Stimulated activated memory B cell treated with anti-CD40 and anti-IgM and Interleukin-4, amounts not matched to agents 10 μg/mL and 1 μg/mL and 100 μg/mL, for 72 hours (primary cell): ENCODE measurements around the gene KCNIP2.

Source experiments
- ATAC-seq: fragments of 150-1000 bp; cut with Tn5 transposase; 2 replicates; pipeline ENCODE4 v1.10.0; 2021
- H3K27ac Mint-ChIP-seq: one replicate; pipeline ENCODE4 v1.8.0; 2022; ENCODE audit warnings: mild to moderate bottlenecking, mixed read lengths
- H3K27me3 Mint-ChIP-seq: one replicate; pipeline ENCODE4 v1.8.0; 2022; ENCODE audit warnings: mixed read lengths
- H3K36me3 Mint-ChIP-seq: one replicate; pipeline ENCODE4 v1.8.0; 2022; ENCODE audit warnings: mixed read lengths
- H3K4me1 Mint-ChIP-seq: one replicate; pipeline ENCODE4 v1.8.0; 2022; ENCODE audit warnings: mixed read lengths
- H3K4me3 Mint-ChIP-seq: one replicate; pipeline ENCODE4 v1.8.0; 2022; ENCODE audit warnings: mild to moderate bottlenecking, moderate library complexity, mixed read lengths
- H3K9me3 Mint-ChIP-seq: one replicate; pipeline ENCODE4 v1.8.0; 2022; ENCODE audit warnings: mixed read lengths

The KCNIP2 gene

DNA sequence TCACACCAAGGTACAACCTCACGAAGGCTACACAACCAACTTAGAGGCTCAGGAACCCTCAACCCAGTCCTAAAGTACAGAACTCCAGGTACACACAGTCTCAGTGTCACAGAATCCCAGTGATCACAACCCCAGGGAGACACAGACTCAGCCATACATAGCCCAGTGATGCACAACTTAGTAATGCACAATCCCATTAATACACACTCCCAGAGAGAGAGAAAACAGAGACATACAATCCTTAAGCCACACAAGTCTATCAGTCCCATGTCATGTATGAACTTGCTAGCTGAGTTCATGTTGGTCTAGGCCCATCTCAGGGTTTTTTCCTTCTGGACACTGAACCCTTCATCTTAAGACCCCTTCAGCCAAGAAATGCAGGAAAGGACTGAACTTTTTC is 4.6 kb downstream of the KCNIP2 start:
- no peak for ATAC-seq
- Mint-ChIP-seq H3K4me3 (peak overlapping the region; percentile 10), H3K27ac (peak overlapping the region; percentile 63), H3K36me3 (no peaks in the 10 kb centered on the region), H3K9me3 (no peaks in the 10 kb centered on the region), H3K4me1 (peaks cover 64% of the 10 kb centered on the region), H3K27me3 (no peaks in the 10 kb centered on the region)

DNA sequence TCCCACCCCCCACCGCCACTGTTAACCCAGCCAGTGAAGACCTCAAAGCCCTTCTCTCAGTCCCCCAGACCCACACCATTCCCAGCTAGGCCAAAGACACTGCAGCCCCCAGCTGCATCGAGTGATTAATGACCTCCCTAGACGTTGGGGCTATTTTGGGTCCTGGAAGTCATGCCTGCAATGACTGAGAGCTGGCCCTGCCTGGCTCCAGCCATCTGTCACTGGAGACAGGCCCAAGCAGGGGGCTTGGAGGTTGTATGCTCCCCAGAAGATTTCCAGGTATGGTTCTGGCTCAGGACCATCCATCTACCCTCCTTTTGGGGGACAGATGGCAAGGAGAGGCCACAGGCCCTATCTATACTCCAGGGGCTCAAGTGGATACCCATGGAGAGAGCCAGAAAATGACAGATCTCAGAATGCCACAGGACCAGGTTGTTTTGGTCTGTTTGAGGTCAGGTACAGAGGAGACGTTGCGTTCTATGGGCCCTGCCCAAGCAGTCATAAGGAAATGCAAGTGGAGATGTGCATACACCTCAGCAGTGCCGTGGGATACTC is 5.1 kb downstream of the KCNIP2 start:
- no peak overlapping the region for H3K4me3 Mint-ChIP-seq
- no peaks in the 10 kb centered on the region for H3K36me3 Mint-ChIP-seq
- H3K9me3 Mint-ChIP-seq: no peaks in the 10 kb centered on the region
- H3K27me3 Mint-ChIP-seq: no peaks in the 10 kb centered on the region
- H3K4me1 Mint-ChIP-seq: peaks cover 66% of the 10 kb centered on the region
- no peak for ATAC-seq
- no peak overlapping the region for H3K27ac Mint-ChIP-seq

DNA sequence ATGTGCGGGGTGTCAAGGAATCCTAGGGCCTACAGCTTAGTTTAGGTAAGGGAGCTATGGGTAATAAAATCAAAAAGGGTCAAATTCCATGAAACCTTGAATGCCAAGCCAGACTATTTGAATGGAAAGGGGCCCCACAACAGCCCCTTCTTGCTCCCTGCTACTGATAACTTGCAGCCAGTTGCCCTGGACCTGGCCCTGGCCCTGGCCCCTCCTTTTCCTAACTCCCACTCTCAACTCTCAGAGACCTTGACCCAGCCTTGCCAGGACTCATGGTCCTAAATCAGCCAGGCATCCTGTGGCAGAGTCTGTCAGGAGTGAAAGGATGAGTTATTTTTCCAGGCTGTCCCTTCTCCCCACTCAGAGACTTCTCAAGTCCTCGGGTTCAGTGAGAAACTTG is 5.9 kb downstream of the KCNIP2 start:
- Mint-ChIP-seq H3K27me3 (no peaks in the 10 kb centered on the region), H3K4me1 (peaks cover 66% of the 10 kb centered on the region), H3K4me3 (no peak overlapping the region), H3K9me3 (no peaks in the 10 kb centered on the region), H3K27ac (no peak overlapping the region), H3K36me3 (no peaks in the 10 kb centered on the region)
- no peak for ATAC-seq

DNA sequence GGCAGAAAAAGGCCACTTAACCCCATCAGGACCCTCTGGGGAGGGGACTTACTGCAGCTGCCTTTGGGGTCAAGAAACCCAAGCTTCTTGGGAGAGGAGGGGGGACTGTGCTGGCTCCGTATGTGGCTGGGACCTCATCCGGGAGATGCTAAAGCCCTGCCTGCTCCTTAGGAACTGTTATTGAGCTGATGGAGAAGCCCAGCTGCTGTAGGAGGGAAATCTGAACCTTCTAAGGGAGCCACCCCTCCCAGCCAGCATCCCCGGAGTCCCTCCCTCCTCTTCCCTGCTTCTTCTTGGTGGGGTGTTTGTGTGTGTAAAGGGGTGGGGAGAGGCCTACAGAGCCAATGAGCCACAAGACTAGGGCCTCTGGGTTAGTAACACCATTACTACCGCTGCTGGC is 8.2 kb downstream of the KCNIP2 start:
- no peak overlapping the region for H3K4me3 Mint-ChIP-seq
- H3K27me3 Mint-ChIP-seq: no peaks in the 10 kb centered on the region
- H3K36me3 Mint-ChIP-seq: no peaks in the 10 kb centered on the region
- H3K4me1 Mint-ChIP-seq: peaks cover 60% of the 10 kb centered on the region
- H3K27ac Mint-ChIP-seq: no peak overlapping the region
- H3K9me3 Mint-ChIP-seq: no peaks in the 10 kb centered on the region
- ATAC-seq: no peak

DNA sequence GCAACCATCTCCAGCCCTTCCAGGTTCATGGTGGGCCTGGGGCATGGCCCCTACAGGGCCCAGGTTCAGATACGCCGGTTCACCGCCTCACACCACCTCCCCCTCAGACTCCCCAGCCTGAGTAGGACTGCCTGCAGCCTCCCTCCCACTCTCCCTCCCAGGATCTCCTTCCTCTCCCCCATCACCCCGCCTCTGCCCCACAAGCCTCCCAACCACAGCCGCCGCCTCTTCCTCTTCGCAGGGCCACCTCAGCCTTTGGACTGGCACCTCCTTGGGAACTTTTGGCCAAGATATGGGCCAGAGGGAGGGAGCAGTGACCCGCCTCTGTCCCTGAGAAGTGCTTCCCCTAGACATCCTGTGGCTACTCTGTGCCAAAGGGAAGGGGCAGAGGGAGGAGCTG is 9.3 kb downstream of the KCNIP2 start:
- H3K36me3 Mint-ChIP-seq: no peaks in the 10 kb centered on the region
- H3K4me1 Mint-ChIP-seq: peaks cover 60% of the 10 kb centered on the region
- no peak overlapping the region for H3K4me3 Mint-ChIP-seq
- H3K27ac Mint-ChIP-seq: peak overlapping the region; percentile 45
- no peaks in the 10 kb centered on the region for H3K9me3 Mint-ChIP-seq
- H3K27me3 Mint-ChIP-seq: no peaks in the 10 kb centered on the region
- ATAC-seq: no peak

DNA sequence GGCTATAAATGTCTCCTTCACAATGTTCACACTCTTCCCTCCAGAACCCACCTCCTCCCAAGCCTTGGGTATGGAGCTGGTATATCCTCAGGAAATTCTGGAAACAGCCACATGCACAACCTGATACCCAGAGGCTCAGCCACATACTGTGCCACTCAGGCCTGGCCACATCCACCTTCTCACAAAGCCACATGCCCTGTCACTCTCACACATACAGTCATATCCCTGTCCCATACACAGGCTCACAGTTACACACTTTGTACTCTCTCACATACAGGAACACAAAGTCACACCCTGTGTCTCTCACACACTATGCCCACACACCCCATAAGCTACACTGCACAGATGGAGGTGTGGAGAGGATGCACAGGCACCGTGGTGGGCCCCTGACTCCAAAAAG is 10.1 kb downstream of the KCNIP2 start:
- H3K4me1 Mint-ChIP-seq: peaks cover 53% of the 10 kb centered on the region
- no peak for ATAC-seq
- H3K9me3 Mint-ChIP-seq: no peaks in the 10 kb centered on the region
- no peaks in the 10 kb centered on the region for H3K36me3 Mint-ChIP-seq
- no peak overlapping the region for H3K4me3 Mint-ChIP-seq
- H3K27me3 Mint-ChIP-seq: no peaks in the 10 kb centered on the region
- peak overlapping the region; percentile 45 for H3K27ac Mint-ChIP-seq

DNA sequence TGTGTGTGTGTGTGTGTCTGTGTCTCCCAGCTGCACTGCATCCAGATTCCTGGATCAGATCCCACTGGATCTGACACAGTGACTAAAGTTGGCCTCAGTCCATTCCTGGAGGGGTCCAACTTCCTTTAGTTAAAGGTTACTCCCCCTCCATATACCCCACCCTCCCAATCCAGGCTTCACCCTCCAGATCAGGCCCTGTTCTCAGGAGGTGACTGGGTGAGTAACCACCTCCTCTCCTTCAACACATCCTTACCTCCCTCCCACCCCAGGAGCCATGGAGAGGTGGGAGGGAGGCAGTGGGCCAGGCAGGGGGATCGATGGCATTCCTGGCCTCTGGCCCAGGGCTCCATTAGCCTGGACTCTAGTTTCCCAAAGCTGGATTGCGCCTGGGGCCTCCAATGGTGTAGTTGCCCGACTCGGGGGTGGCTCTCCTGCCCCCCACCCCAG is 11.3 kb downstream of the KCNIP2 start:
- ATAC-seq: no peak
- Mint-ChIP-seq H3K27ac (peak overlapping the region; percentile 98), H3K4me3 (no peak overlapping the region), H3K9me3 (no peaks in the 10 kb centered on the region), H3K27me3 (no peaks in the 10 kb centered on the region), H3K36me3 (no peaks in the 10 kb centered on the region), H3K4me1 (peaks cover 53% of the 10 kb centered on the region)

DNA sequence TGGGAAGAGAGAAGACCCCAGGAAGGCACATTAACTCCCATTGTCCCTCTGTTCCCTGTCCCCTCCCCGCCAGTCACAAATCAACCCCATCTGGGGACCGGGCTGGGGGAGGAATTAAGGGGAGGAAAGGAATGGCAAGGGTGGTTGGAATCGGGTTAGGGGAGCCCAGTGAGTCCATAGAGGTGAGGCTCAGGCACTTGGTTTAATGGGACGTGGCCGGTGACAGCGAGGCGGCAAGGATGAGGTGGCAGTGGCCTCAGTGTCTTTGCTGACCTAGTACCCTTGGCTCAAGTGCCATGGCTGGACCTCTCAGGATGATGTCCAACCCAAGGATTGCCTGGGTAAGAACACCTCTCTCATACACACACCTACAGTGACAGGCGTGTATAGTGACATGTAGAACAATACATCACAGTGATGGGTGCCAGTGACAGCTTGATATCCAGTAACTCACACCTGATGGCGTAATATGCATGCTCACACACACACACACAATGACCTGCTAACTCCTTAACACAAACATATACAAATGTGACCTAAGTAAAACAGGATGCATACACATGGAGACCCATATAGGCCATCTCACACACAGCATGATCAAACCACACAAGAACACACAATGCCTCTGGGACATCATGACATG is 12.3 kb downstream of the KCNIP2 start:
- Mint-ChIP-seq H3K36me3 (no peaks in the 10 kb centered on the region), H3K27me3 (no peaks in the 10 kb centered on the region), H3K4me1 (peaks cover 53% of the 10 kb centered on the region), H3K4me3 (peak overlapping the region; percentile 84), H3K27ac (peak overlapping the region; percentile 98), H3K9me3 (no peaks in the 10 kb centered on the region)
- ATAC-seq: no peak

DNA sequence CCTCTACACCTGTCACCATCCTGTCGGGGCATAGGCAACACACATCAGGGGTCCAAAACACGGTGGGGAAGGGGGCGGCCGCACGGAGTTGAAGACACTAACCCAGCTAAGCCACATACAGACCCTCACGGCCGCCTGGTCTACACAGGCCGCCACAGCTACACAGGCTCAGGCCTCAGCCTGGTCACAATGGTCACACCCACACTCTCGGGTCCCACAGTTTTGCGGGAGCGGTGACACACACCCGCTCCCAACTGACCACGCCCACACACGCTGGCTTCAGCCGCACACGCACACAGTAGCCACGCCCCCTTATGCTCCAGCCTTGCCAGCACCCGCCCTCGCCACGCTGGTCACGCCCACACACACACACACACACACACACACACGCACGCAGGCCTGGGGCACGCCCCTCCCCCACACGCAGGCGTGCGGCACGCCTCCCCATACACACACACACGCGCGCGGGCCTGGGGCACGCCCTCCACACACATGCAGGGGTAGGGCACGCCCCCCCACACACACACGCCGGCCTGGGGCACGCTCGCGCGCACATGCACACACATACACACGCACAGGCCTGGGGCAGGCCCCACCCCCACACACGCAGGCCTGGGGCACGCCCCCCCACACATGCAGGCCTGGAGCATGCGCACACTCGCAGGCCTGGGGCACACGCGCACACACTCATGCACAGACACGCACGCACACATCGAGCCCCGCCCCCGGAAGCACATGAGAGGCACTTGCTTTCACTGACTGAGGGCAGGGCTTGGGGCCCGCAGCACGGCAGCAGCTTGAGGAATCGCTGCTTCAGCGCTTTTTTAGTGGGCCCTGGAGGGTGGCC is 13.1 kb downstream of the KCNIP2 start:
- peaks cover 47% of the 10 kb centered on the region for H3K4me1 Mint-ChIP-seq
- peak overlapping the region; percentile 98 for H3K27ac Mint-ChIP-seq
- peak overlapping the region; percentile 84 for H3K4me3 Mint-ChIP-seq
- H3K9me3 Mint-ChIP-seq: no peaks in the 10 kb centered on the region
- no peaks in the 10 kb centered on the region for H3K36me3 Mint-ChIP-seq
- H3K27me3 Mint-ChIP-seq: no peaks in the 10 kb centered on the region
- peak; percentile 90 for ATAC-seq

DNA sequence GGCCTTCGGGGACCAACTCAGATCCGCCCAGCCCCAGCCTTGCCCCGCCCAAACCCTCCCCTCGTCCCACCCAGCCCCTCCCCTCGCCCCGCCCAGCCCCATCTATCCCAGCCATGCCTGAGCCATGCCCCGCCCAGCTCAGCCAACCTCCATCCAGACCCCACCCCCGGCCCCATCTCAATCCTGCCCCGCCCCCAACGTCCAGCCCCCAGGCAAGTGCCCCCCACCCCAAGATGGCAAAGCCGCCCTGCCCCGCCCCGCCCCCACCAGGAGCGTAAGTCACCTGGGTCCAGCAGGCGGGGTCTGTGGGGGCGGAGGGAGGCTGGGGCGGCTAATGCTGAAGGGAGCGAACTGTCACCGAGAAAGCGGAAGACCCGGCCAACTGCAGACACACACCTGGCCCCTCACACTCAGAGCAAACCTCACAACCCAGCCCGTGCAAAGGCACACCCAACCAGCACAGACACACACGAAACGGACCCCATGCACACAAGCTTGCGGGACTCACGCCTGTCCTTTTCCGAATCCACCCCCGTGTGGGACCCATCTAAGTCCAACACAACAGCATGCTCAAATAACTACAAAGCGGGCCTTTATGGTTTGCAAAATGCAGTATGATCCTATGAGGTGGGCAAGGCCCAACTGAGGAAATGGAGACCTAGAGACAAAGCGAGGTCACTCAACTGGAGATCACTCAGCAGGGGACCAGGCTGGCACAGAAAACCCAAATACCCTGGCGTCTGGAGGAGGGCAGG is 13.9 kb downstream of the KCNIP2 start:
- peak; percentile 65 for ATAC-seq
- Mint-ChIP-seq H3K27me3 (no peaks in the 10 kb centered on the region), H3K27ac (peak overlapping the region; percentile 98), H3K4me3 (peak overlapping the region; percentile 84), H3K36me3 (no peaks in the 10 kb centered on the region), H3K4me1 (peaks cover 42% of the 10 kb centered on the region), H3K9me3 (no peaks in the 10 kb centered on the region)

DNA sequence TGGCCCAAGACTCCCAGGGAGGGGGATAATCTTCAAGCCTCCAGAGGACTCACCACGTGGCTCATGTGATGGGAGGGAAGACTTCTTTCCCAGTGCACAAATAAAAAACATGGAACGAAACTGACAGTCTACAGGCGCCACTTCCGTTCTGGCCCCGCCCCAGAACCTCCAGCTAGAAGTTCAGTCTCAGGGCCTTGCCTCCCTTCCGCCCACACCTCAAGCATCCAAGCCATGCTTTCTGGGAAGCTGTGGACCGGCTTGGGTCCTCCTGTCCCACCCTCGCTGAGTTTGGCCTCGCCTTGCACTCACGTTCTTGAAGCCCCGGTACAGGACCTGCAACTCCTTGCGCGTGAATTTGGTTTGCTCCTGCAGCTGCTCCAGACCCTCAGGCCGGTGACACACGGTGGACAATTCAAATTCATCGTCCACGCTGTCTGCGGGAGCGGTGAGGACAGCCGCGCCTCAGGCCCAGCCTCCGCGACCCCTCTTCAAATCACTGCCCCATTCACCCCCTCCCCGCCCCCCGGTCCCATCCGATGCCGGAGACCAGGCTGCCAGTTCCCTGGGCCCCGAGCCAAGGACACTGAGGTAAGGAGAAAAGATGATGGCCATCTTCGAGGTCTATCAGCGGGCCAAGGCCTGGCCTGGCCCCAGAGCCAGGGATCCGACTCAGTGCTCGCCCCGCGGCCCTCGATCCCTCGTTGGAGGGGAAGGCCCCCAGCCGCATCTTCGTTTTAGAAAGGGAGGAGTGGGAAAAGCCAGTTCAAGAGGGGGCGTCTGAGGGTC is 14.6 kb downstream of the KCNIP2 start:
- Mint-ChIP-seq H3K36me3 (no peaks in the 10 kb centered on the region), H3K27ac (no peak overlapping the region), H3K27me3 (no peaks in the 10 kb centered on the region), H3K4me1 (peaks cover 36% of the 10 kb centered on the region), H3K9me3 (no peaks in the 10 kb centered on the region), H3K4me3 (peak overlapping the region; percentile 22)
- no peak for ATAC-seq

DNA sequence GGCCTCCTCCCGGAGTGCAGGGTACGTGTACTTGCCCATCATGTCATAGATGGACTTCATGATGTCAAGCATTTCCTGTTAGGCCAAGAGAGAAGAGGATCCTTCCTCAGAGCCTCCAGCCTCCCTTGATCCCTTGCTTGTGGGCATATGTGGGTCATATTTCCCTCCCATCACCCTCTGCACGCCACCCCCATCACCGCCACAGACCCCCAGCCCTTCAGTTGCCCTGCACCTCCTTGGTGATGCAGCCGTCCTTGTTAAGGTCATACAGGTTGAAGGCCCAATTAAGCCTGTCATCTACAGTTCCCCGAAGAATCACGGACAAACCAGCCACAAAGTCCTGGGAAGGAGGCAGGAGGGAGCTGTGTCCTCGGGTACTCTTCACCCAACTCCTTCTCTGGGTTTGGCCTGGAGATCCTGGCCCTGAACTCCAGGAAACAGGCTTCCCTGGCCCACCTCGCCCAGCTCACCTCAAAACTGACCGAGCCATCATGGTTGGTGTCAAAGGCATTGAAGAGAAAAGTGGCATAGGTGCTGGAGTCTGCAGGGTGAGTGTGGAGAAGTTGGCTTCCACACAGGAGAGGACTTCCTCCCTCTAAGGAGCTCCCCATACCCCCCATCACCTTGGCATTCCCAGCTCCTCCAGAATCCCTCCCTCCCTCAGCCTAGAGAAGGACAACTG is 15.5 kb downstream of the KCNIP2 start:
- Mint-ChIP-seq H3K4me1 (peaks cover 30% of the 10 kb centered on the region), H3K27me3 (no peaks in the 10 kb centered on the region), H3K36me3 (no peaks in the 10 kb centered on the region), H3K9me3 (no peaks in the 10 kb centered on the region), H3K4me3 (no peak overlapping the region), H3K27ac (no peak overlapping the region)
- no peak for ATAC-seq

DNA sequence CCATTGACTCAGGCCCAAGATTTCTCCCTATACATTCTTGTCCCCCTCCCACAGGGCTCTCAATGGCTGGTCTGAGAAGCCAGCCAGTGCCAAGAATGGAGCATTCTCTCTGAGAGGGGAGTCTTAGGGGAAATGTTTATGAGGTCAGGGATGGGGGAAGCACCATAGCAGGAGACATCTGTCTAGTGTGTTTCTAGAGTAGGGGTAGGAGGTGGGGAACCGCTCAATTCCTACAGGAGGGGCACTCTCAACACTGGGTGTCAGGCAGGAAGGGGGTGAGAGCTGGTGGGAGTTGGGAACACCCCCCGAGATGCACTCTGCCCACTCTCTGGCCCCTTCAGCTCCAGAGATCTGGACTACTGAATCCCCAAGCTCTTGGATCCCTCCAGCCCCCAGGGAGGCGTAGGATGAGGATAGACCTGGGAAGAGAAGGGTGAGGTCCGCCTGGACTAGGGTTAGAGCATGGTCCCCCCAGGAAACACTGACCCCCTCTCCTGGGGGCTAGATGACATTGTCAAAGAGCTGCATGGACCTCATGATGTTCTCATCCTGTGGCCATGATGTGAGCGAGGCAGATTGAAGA is 16.7 kb downstream of the KCNIP2 start:
- H3K4me1 Mint-ChIP-seq: peaks cover 24% of the 10 kb centered on the region

DNA sequence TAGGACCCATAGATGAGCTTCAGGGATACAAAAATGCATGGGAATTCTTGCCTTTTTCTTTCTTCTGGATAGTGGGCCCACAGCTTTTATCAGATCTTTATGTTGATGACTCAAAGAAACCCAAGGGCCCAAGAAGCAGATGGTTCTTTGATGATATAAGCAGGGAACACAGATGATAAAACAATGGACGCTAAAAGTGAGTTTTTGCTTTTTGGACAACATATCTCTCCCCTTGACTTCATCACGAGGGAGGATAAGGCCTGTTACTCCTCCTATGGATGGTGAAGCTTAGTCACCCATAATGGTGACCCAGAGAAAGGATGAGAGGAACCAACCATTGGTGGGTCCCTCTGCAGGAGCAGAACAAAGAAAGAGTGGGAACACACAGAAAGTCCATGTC is 18.9 kb downstream of the KCNIP2 start:
- H3K36me3 Mint-ChIP-seq: no peaks in the 10 kb centered on the region
- H3K27ac Mint-ChIP-seq: no peak overlapping the region
- H3K27me3 Mint-ChIP-seq: no peaks in the 10 kb centered on the region
- no peak for ATAC-seq
- peaks cover 2% of the 10 kb centered on the region for H3K4me1 Mint-ChIP-seq
- no peak overlapping the region for H3K4me3 Mint-ChIP-seq
- no peaks in the 10 kb centered on the region for H3K9me3 Mint-ChIP-seq

More for the DNA sequence above, 16.7 kb downstream of the KCNIP2 start:
- Mint-ChIP-seq H3K36me3 (no peaks in the 10 kb centered on the region), H3K4me3 (peak overlapping the region; percentile 4), H3K9me3 (no peaks in the 10 kb centered on the region), H3K27ac (peak overlapping the region; percentile 38), H3K27me3 (no peaks in the 10 kb centered on the region)
- ATAC-seq: no peak
